Measurements from ENCODE around the gene TBC1D13.

TBC1D13 gene, protein sequence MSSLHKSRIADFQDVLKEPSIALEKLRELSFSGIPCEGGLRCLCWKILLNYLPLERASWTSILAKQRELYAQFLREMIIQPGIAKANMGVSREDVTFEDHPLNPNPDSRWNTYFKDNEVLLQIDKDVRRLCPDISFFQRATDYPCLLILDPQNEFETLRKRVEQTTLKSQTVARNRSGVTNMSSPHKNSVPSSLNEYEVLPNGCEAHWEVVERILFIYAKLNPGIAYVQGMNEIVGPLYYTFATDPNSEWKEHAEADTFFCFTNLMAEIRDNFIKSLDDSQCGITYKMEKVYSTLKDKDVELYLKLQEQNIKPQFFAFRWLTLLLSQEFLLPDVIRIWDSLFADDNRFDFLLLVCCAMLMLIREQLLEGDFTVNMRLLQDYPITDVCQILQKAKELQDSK

DNA sequence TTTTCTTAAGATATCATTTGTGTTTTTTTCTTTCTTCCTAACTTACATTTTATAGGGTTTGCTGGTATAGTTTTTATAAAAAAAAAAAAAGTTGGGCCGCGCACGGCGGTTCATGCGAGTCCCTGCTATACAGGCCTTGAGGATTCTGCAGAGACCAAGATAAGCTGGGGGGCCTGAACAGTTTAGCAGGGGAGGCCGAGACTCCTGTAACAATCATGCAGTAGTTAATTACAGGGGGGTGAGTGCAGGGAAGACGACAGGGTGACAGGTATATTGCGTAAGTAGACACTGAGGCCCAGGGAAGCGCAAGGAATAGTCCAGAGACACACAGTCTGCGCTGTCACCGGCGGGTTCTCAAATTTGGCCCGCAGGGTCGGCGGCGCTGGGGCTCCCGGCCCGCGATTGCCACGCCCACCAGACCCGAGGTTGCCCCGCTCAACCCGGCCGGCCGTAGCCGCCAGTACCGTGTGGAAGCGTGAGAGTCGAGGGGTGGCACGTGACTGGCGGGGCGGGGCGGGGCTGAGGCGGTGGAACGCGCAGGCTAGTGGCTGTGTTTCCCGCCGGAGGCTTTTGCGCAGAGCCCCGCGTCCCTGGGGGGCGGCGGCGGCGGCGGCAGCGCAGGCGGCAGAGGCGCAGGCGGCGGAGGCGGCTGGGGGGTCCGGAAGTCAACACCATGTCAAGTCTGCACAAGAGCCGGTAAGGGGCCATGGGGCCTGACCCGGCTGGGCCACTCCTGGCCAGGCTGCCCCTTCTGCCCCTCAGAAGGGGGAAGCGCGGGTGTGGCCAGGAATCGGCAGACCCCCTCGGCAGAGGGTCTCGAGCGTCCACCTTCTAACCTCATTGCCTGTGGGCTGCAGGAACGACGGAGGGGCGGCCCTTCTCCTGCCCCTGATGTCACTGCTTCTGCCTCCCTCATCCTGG lies at the start of gene TBC1D13:
Gene TBC1D13, plus strand, starts transcription at position 573 of the 921 bp plus-strand sequence. Its CDS starts 101 bp downstream, at position 674.
- H3K9me3 ChIP-seq (ENCODE audit: control insufficient read depth in 1 of 2, low read length in 2 of 2) = no peaks in the 10 kb centered on the region
- H3K27ac ChIP-seq (ENCODE audit: low read length) = peak within 1 kb of the TSS; percentile 56
- peak within 1 kb of the TSS; percentile 73 to 98 for H3K4me3 ChIP-seq (ENCODE audit: low read depth in 1 of 2, low read length in 2 of 2)
- H3K4me1 ChIP-seq (ENCODE audit: control insufficient read depth in 1 of 2, insufficient read depth in 2 of 2, low read length in 2 of 2) = peaks cover 8 to 24% of the 10 kb centered on the region in 2 donors
- H3K27me3 ChIP-seq (ENCODE audit: low read depth, low read length) = no peaks in the 10 kb centered on the region
- H3K36me3 ChIP-seq (ENCODE audit: control insufficient read depth in 1 of 2, insufficient read depth in 2 of 2, low read length in 2 of 2) = peaks cover 17 to 19% of the 10 kb centered on the region in 2 donors

DNA sequence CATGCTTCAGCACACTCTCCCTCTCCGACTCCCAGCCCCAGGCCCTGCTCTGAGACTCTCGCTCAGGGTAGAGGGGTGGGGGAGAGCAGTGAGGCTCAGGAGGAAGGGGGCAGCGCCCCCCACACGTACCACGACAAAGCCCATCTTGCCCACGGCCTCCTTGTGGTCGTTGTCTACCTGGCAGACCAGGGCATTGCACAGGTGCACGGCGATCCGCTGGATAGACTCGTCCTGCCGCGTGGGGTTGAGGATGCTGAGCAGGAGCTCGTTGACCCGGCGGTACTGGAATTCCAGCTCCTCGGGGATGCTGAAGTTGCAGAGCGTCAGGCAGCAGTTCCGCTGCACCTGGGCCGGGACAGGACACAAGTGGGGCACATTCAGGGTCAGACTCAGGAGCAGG lies 44.7 kb upstream of the TBC1D13 start:
- peaks cover 16 to 38% of the 10 kb centered on the region in 2 donors for H3K36me3 ChIP-seq (ENCODE audit: control insufficient read depth in 1 of 2, insufficient read depth in 2 of 2, low read length in 2 of 2)
- no peaks in the 10 kb centered on the region for H3K9me3 ChIP-seq (ENCODE audit: control insufficient read depth in 1 of 2, low read length in 2 of 2)
- no peaks in the 10 kb centered on the region for H3K4me1 ChIP-seq (ENCODE audit: control insufficient read depth in 1 of 2, insufficient read depth in 2 of 2, low read length in 2 of 2)

DNA sequence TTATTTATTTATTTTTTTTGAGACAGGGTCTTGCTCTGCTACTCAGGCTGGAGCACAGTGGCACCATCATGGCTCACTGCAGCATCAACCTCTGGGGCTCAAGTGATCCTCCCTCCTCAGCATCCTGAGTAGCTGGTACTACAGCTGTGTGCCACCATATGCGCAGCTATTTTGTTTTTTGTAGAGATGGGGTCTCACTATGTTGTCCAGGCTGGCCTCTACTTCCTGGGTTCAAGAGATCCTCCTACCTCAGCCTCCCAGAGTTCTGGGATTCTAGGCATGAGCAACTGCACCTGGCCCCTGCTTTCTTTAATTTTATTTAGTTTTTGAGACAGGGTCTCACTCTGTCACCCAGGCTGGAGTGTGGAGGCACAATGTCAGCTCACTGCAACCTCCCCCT lies 43.6 kb upstream of the TBC1D13 start:
- no peak overlapping the region for H3K27ac ChIP-seq (ENCODE audit: low read length)
- no peaks in the 10 kb centered on the region for H3K27me3 ChIP-seq (ENCODE audit: low read depth, low read length)
- H3K36me3 ChIP-seq (ENCODE audit: control insufficient read depth in 1 of 2, insufficient read depth in 2 of 2, low read length in 2 of 2) = peaks cover 15 to 44% of the 10 kb centered on the region in 2 donors

More for the DNA sequence above, 44.7 kb upstream of the TBC1D13 start:
- Histone ChIP-seq H3K4me3 (ENCODE audit: low read depth in 1 of 2, low read length in 2 of 2) (no peak overlapping the region), H3K27me3 (ENCODE audit: low read depth, low read length) (no peaks in the 10 kb centered on the region), H3K27ac (ENCODE audit: low read length) (no peak overlapping the region)

DNA sequence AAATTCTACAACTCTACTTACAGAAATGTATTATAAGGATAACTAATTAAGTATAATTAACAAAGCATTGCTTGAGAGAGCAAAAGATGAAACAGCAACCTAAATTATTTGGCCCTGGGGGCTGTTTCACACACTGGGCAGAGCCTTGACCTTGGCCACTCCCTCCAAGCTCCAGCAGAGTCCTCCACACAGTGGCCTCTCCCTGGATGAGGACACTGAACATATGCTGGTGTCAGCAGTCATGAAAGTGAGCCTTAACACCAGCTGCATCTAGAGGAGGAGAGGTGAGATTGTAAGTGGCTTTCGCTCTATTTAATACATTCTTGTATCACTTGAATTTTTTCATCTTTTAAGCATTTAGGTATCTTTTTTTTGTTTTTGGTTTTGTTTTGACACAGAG lies 39.8 kb upstream of the TBC1D13 start:
- H3K36me3 ChIP-seq (ENCODE audit: control insufficient read depth in 1 of 2, insufficient read depth in 2 of 2, low read length in 2 of 2) = peaks cover 17 to 39% of the 10 kb centered on the region in 2 donors
- no peak overlapping the region for H3K4me3 ChIP-seq (ENCODE audit: low read depth in 1 of 2, low read length in 2 of 2)
- no peaks in the 10 kb centered on the region for H3K4me1 ChIP-seq (ENCODE audit: control insufficient read depth in 1 of 2, insufficient read depth in 2 of 2, low read length in 2 of 2)
- H3K9me3 ChIP-seq (ENCODE audit: control insufficient read depth in 1 of 2, low read length in 2 of 2) = no peaks in the 10 kb centered on the region
- no peak overlapping the region for H3K27ac ChIP-seq (ENCODE audit: low read length)
- no peaks in the 10 kb centered on the region for H3K27me3 ChIP-seq (ENCODE audit: low read depth, low read length)

More for the DNA sequence above, 43.6 kb upstream of the TBC1D13 start:
- H3K4me3 ChIP-seq (ENCODE audit: low read depth in 1 of 2, low read length in 2 of 2) = no peak overlapping the region
- no peaks in the 10 kb centered on the region for H3K4me1 ChIP-seq (ENCODE audit: control insufficient read depth in 1 of 2, insufficient read depth in 2 of 2, low read length in 2 of 2)
- no peaks in the 10 kb centered on the region for H3K9me3 ChIP-seq (ENCODE audit: control insufficient read depth in 1 of 2, low read length in 2 of 2)

DNA sequence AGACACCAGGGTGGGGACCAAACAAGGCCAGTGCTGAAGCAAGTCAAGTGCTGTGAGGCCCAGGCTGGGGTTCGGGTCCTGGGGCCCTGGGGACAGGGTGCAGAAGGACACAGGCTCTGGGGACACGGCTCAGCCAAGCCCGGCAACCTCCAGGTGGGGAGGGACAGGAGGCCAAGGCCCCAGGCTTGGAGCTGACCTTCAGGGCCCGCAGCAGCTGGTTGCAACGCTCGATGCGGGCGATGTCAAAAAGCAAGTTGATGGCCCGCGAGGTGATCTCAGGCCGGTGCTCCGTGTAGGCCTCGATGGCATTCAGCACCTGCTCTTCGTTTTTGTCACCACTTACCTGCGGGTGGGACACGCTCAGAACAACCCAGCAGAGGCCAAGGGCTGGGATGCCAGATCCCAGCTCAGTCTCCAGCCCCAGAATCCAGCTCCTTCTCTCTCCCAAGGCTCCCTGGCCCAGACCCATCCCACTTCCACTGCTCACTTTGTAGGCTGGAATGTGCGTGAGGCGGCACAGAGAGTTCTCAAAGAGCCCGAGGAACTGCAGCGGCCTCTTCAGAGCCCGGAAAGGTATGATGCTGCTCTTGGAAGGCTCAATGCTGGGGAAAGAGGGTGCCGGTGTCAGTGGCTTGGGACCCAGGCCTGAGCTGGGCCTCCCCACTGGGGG lies 36.0 kb upstream of the TBC1D13 start:
- Histone ChIP-seq H3K4me3 (ENCODE audit: low read depth in 1 of 2, low read length in 2 of 2) (no peak overlapping the region), H3K27ac (ENCODE audit: low read length) (no peak overlapping the region), H3K27me3 (ENCODE audit: low read depth, low read length) (no peaks in the 10 kb centered on the region), H3K36me3 (ENCODE audit: control insufficient read depth in 1 of 2, insufficient read depth in 2 of 2, low read length in 2 of 2) (peaks cover 43 to 64% of the 10 kb centered on the region in 2 donors), H3K9me3 (ENCODE audit: control insufficient read depth in 1 of 2, low read length in 2 of 2) (no peaks in the 10 kb centered on the region), H3K4me1 (ENCODE audit: control insufficient read depth in 1 of 2, insufficient read depth in 2 of 2, low read length in 2 of 2) (no peaks in the 10 kb centered on the region)

DNA sequence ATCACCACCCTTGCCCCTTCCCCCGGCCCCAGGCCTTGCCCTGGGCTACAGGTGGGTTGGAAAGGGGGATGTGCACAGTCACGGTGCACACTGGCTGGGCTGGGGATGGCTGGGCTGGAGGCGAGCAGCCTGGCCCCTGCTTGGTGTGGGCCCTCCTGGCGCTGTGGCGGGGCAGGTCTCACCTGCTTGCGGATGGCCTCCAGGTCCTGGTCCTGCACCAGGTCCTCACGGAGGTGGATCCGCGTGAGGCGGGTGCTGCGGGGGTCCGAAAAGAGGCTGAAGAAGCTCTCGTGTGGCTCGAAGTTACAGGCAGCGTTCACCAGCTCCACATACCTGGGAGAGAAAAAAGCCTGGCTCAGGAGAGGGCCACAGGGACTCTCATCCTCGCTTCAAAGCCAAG lies 33.4 kb upstream of the TBC1D13 start:
- H3K27me3 ChIP-seq (ENCODE audit: low read depth, low read length) = no peaks in the 10 kb centered on the region
- no peak overlapping the region for H3K4me3 ChIP-seq (ENCODE audit: low read depth in 1 of 2, low read length in 2 of 2)
- H3K27ac ChIP-seq (ENCODE audit: low read length) = no peak overlapping the region
- H3K36me3 ChIP-seq (ENCODE audit: control insufficient read depth in 1 of 2, insufficient read depth in 2 of 2, low read length in 2 of 2) = peaks cover 43 to 53% of the 10 kb centered on the region in 2 donors
- H3K9me3 ChIP-seq (ENCODE audit: control insufficient read depth in 1 of 2, low read length in 2 of 2) = no peaks in the 10 kb centered on the region
- H3K4me1 ChIP-seq (ENCODE audit: control insufficient read depth in 1 of 2, insufficient read depth in 2 of 2, low read length in 2 of 2) = no peaks in the 10 kb centered on the region

DNA sequence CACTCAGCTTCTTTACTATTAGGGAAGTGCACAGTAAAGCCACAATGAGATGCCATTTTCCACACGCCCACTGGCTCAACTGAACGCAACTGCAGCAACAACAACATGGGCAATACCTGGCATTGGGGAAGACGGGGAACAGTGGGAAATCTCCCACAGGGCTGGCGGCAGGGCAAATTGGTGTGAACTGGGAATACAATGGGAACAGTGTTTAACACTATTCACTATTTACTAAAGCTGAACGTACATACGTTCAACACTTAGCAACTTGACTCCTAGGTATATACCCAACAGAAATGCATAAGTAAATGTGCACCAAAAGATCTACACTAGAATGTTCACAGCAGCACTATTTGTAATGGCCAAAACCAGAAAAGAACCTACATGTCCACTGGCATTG lies 29.5 kb upstream of the TBC1D13 start:
- no peak overlapping the region for H3K4me3 ChIP-seq (ENCODE audit: low read depth in 1 of 2, low read length in 2 of 2)
- H3K9me3 ChIP-seq (ENCODE audit: control insufficient read depth in 1 of 2, low read length in 2 of 2) = no peaks in the 10 kb centered on the region
- no peak overlapping the region for H3K27ac ChIP-seq (ENCODE audit: low read length)
- H3K36me3 ChIP-seq (ENCODE audit: control insufficient read depth in 1 of 2, insufficient read depth in 2 of 2, low read length in 2 of 2) = peaks cover 23 to 28% of the 10 kb centered on the region in 2 donors
- H3K27me3 ChIP-seq (ENCODE audit: low read depth, low read length) = no peaks in the 10 kb centered on the region
- peaks cover 0 to 3% of the 10 kb centered on the region in 2 donors for H3K4me1 ChIP-seq (ENCODE audit: control insufficient read depth in 1 of 2, insufficient read depth in 2 of 2, low read length in 2 of 2)

DNA sequence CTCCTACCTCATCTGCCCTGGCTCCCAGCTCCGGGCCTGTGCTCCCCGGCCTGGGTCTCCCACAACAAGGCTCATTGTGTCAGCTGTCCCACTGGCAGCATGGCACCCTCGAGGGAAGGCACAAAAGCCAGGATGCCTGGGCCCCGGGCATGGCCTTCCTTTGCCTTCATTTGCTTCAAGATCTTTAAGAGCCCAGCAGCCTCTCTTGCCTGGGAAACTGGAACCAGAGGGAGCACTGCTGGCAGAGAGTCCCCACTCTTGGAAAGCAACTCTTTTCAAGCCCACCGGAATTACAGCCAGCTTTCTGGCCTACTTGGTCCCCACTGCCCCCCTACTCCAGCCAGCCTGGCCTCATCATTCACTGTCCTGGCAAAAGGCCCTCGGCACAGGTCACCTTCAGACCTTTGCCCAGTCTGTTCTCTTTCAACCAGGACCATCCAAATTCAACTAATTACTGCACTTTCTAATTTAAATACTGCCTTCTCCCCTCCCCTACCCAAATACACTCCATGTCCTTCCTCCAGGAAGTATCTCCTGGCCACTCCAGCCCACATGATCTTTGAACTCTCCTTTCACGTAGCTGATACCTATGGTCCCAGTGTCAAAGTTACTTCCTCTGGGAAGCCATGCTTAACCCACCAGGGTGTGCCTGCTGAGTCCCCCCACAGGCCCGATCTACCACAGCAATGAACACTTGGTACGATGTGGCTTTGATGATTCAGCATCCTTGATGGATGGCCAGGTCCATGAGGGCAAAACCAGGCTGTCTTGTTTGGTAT lies 24.2 kb upstream of the TBC1D13 start:
- H3K36me3 ChIP-seq (ENCODE audit: control insufficient read depth in 1 of 2, insufficient read depth in 2 of 2, low read length in 2 of 2) = peaks cover 2 to 8% of the 10 kb centered on the region in 2 donors
- no peak overlapping the region for H3K27ac ChIP-seq (ENCODE audit: low read length)
- H3K4me1 ChIP-seq (ENCODE audit: control insufficient read depth in 1 of 2, insufficient read depth in 2 of 2, low read length in 2 of 2) = peaks cover 0 to 10% of the 10 kb centered on the region in 2 donors

DNA sequence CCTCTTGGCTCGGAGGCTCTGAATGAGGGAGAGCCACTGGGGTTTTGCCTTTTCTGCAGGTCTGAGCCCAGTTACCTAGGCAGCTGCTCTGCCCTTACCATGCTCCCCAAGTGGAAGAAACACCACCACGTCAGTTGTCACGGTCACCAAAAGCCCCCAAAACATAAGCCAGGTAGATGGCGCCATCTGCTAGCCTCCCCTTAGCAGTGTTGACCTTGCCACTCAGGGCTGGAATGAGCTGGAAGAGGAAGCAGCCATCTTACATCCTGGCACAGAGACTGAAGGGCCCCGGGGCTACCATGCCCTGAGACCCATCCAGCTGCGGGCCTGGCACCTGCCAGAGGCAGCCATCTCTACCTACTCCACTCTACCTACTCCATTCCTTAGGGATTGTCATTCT lies 22.7 kb upstream of the TBC1D13 start:
- Histone ChIP-seq H3K27me3 (ENCODE audit: low read depth, low read length) (no peaks in the 10 kb centered on the region), H3K4me1 (ENCODE audit: control insufficient read depth in 1 of 2, insufficient read depth in 2 of 2, low read length in 2 of 2) (peaks cover 0 to 10% of the 10 kb centered on the region in 2 donors), H3K27ac (ENCODE audit: low read length) (no peak overlapping the region), H3K36me3 (ENCODE audit: control insufficient read depth in 1 of 2, insufficient read depth in 2 of 2, low read length in 2 of 2) (peaks cover 2 to 9% of the 10 kb centered on the region in 2 donors), H3K9me3 (ENCODE audit: control insufficient read depth in 1 of 2, low read length in 2 of 2) (no peaks in the 10 kb centered on the region), H3K4me3 (ENCODE audit: low read depth in 1 of 2, low read length in 2 of 2) (no peak overlapping the region)

More for the DNA sequence above, 24.2 kb upstream of the TBC1D13 start:
- no peaks in the 10 kb centered on the region for H3K9me3 ChIP-seq (ENCODE audit: control insufficient read depth in 1 of 2, low read length in 2 of 2)
- no peaks in the 10 kb centered on the region for H3K27me3 ChIP-seq (ENCODE audit: low read depth, low read length)
- no peak overlapping the region for H3K4me3 ChIP-seq (ENCODE audit: low read depth in 1 of 2, low read length in 2 of 2)

DNA sequence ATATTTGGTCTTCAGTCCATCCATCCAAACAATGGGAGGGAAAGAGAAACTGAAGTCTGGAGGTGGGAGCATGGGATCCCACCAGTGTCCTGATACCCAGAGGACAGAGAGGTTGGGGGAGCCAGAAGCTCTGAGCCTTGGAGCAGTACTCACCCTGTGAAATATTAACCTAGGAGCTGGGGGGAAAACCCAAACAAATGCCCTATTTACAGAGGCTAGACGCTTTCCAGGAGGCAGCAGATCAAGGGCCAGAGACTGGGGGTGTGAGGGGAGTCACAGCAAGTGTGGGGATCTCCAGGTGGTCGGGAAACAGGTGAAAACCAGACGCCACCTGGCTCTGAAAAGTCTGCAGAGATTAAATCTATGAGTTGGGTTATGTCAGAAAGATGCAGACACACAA lies 21.6 kb upstream of the TBC1D13 start:
- no peak overlapping the region for H3K27ac ChIP-seq (ENCODE audit: low read length)
- H3K4me1 ChIP-seq (ENCODE audit: control insufficient read depth in 1 of 2, insufficient read depth in 2 of 2, low read length in 2 of 2) = peaks cover 0 to 19% of the 10 kb centered on the region in 2 donors
- no peaks in the 10 kb centered on the region for H3K9me3 ChIP-seq (ENCODE audit: control insufficient read depth in 1 of 2, low read length in 2 of 2)
- H3K27me3 ChIP-seq (ENCODE audit: low read depth, low read length) = no peaks in the 10 kb centered on the region
- H3K4me3 ChIP-seq (ENCODE audit: low read depth in 1 of 2, low read length in 2 of 2) = no peak overlapping the region
- H3K36me3 ChIP-seq (ENCODE audit: control insufficient read depth in 1 of 2, insufficient read depth in 2 of 2, low read length in 2 of 2) = peaks cover 2 to 9% of the 10 kb centered on the region in 2 donors
